BJ (cell line): ENCODE measurements around the gene SCAMP2. TPM values are rescaled to one million over a fixed set of nuclear protein-coding genes. Genes with fewer than 3 reads are reported as not detected.

ENCODE experiments used
- CTCF ChIA-PET: fragments of 350-600 bp; formaldehyde crosslinking; extraction: SDS; loops from one replicate; lab custom pipeline; 2021; ENCODE audit warnings: antibody characterized with exemption, inconsistent platforms; lab: Yijun Ruan, JAX
- POLR2A ChIA-PET: fragments of 300-600 bp; sonication (Branson Sonifier 250); formaldehyde crosslinking; extraction: SDS; loops from one replicate; lab custom pipeline; 2021; ENCODE audit warnings: antibody characterized with exemption; lab: Charles Lee
- DNase-seq: peaks from one replicate; pipeline ENCODE4 v3.0.0-alpha.2; 2011; ENCODE audit warnings: low read depth
- H3K27me3 ChIP-seq: 2 replicates; pipeline ENCODE4 v1.6.0; 2011; ENCODE audit warnings: low read length; ENCODE audit not compliant: control insufficient read depth, insufficient read depth
- H3K36me3 ChIP-seq: 2 replicates; pipeline ENCODE4 v1.5.1; 2011; ENCODE audit warnings: low read length; ENCODE audit not compliant: control insufficient read depth, insufficient read depth
- H3K4me3 ChIP-seq: 2 replicates; pipeline ENCODE4 v1.5.1; 2011; ENCODE audit warnings: low read depth, mild to moderate bottlenecking, control low read depth, low read length
- CTCF ChIP-seq: IDR thresholded peaks from 2 replicates; pipeline ENCODE4 v1.5.1; 2011; ENCODE audit warnings: low read depth, mild to moderate bottlenecking, control low read depth, inconsistent platforms, low read length, moderate library complexity; ENCODE audit not compliant: insufficient read depth
- polyA plus RNA-seq: library from polyadenylated mRNA; depleted of rRNA; stranded (reverse); fragments of >200 nt; gene quantifications from 2 replicates; pipeline ENCODE4 v1.2.3, GENCODE V29; 2011

SCAMP2 gene
- polyA plus RNA-seq, 1 experiment: 192 TPM

GRCh38 chr15:74824976-74825375 is 48.2 kb downstream of the SCAMP2 start:
- ChIA-PET POLR2A (no interaction called here), CTCF (interaction anchor here (1.7 to 3.9 kb wide), 2 partner anchors 12 to 37 kb away, joined by 5 to 14 read pairs; no protein-coding TSS in a partner anchor)
- TF ChIP-seq CTCF: no peak
- H3K27me3 ChIP-seq: peaks cover 27% of the 10 kb centered on the region
- no peak overlapping the region for H3K4me3 ChIP-seq
- H3K36me3 ChIP-seq: no peaks in the 10 kb centered on the region
- DNase-seq: no peak

- no peak overlapping the region for H3K4me3 ChIP-seq
- H3K36me3 ChIP-seq: no peaks in the 10 kb centered on the region
- CTCF ChIA-PET: interaction anchor here (0.6 kb wide), 1 partner anchor 14 kb away, joined by 3 read pairs; no protein-coding TSS in a partner anchor
- DNase-seq: no peak
- peaks cover 27% of the 10 kb centered on the region for H3K27me3 ChIP-seq
- POLR2A ChIA-PET: no interaction called here
- no peak for TF ChIP-seq CTCF
Observed at GRCh38 chr15:74823324-74823723, 49.8 kb downstream of the SCAMP2 start.

DNA sequence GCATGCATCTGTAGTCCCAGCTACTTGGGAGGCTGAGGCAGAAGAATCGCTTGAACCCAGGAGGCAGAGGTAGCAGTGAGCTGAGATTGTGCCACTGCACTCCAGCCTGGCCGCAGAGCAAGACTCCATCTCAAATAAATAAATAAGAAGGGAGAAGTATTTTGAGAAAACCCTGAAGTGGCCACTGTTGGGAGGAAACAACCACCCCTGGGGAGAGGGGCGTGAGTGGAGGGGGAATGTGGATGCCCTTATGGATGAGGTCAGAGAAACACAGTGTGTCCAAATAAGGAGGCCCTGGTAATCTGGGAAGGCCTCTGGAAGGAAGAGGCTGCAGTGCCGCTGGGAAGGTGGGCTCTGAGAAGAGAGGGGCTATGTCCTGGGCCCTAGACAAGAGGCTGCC is 50.9 kb downstream of the SCAMP2 start:
- TF ChIP-seq CTCF: no peak
- ChIA-PET CTCF (interaction anchor here (0.6 to 2.1 kb wide), 3 partner anchors 14 to 38 kb away, joined by 3 to 8 read pairs (median 5); no protein-coding TSS in a partner anchor), POLR2A (no interaction called here)
- Histone ChIP-seq H3K36me3 (no peaks in the 10 kb centered on the region), H3K27me3 (peaks cover 18% of the 10 kb centered on the region), H3K4me3 (no peak overlapping the region)
- no peak for DNase-seq

DNA sequence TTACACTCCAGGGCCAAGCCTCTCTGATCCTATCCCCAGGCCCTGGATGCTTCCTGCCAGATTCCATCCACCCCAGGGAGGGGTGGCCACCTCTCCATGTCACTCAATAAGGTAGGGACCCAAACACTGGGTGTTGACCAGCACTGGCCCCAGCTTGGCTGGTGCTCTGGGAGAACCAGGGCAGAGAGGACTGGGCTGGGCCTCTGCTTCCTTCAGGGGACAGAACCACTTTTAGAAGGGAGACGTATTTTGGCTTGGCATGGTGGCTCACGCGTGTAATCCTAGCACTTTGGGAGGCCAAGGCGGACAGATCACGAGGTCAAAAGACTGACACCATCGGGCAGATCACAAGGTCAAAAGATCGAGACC is 51.4 kb downstream of the SCAMP2 start:
- CTCF ChIA-PET: interaction anchor here (0.6 to 2.1 kb wide), 6 partner anchors 10 to 495 kb away, joined by 3 to 8 read pairs (median 4); no protein-coding TSS in a partner anchor
- Histone ChIP-seq H3K4me3 (no peak overlapping the region), H3K36me3 (no peaks in the 10 kb centered on the region), H3K27me3 (peaks cover 16% of the 10 kb centered on the region)
- POLR2A ChIA-PET: no interaction called here
- DNase-seq: no peak
- no peak for TF ChIP-seq CTCF

- CTCF ChIA-PET: interaction anchor here (0.6 to 2.1 kb wide), 6 partner anchors 11 to 495 kb away, joined by 3 to 8 read pairs (median 4); no protein-coding TSS in a partner anchor
- POLR2A ChIA-PET: no interaction called here
Observed at GRCh38 chr15:74821091-74821789, 51.9 kb downstream of the SCAMP2 start.

More at GRCh38 chr15:74821091-74821789, 51.9 kb downstream of the SCAMP2 start:
- no peak for DNase-seq
- no peaks in the 10 kb centered on the region for H3K36me3 ChIP-seq
- no peak overlapping the region for H3K4me3 ChIP-seq
- H3K27me3 ChIP-seq: peaks cover 13% of the 10 kb centered on the region
- no peak for TF ChIP-seq CTCF
